Measurements from ENCODE around the gene RELA. TPM values are rescaled to one million over a fixed set of nuclear protein-coding genes. Genes with fewer than 3 reads are reported as not detected.

Gene RELA
- polyA plus RNA-seq (2011; rRNA removed) (27.6 and 46.2 TPM in 2 replicates), polyA minus RNA-seq (2011; rRNA and poly(A)+ RNA removed) (31.1 and 36.4 TPM in 2 replicates)

- H3K36me3 ChIP-seq (ENCODE audit: control insufficient read depth, insufficient read depth, low read length): peaks cover 28% of the 10 kb centered on the region
- DNase-seq (ENCODE audit: low read depth): peak; percentile 61
- peak within 1 kb of the TSS; percentile 54 for H3K4me3 ChIP-seq (ENCODE audit: low read depth, low read length)
- CTCF ChIA-PET: interaction anchor here (0.6 to 2.0 kb wide), 8 partner anchors 10 to 382 kb away, joined by 3 to 6 read pairs (median 4); partner anchors contain the start of genes FIBP, KAT5, RNASEH2C and SIPA1
- H3K27me3 ChIP-seq (ENCODE audit: control insufficient read depth, insufficient read depth, low read length): no peaks in the 10 kb centered on the region
- POLR2A ChIA-PET: interaction anchor here (0.6 to 1.4 kb wide), 2 partner anchors 170 to 227 kb away, joined by 3 to 7 read pairs; partner anchors contain the start of gene CCDC85B
- TF ChIP-seq, protein P1, sequence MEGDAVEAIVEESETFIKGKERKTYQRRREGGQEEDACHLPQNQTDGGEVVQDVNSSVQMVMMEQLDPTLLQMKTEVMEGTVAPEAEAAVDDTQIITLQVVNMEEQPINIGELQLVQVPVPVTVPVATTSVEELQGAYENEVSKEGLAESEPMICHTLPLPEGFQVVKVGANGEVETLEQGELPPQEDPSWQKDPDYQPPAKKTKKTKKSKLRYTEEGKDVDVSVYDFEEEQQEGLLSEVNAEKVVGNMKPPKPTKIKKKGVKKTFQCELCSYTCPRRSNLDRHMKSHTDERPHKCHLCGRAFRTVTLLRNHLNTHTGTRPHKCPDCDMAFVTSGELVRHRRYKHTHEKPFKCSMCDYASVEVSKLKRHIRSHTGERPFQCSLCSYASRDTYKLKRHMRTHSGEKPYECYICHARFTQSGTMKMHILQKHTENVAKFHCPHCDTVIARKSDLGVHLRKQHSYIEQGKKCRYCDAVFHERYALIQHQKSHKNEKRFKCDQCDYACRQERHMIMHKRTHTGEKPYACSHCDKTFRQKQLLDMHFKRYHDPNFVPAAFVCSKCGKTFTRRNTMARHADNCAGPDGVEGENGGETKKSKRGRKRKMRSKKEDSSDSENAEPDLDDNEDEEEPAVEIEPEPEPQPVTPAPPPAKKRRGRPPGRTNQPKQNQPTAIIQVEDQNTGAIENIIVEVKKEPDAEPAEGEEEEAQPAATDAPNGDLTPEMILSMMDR (IDR thresholded peaks at IDR 0.05; ENCODE audit: insufficient read depth, low read depth, low read length): no peak
These were observed at the start of gene RELA for GRCh38 chr11:65662799-65663638. TSS of gene RELA (minus strand) at chr11:65662916. CDS start at chr11:65662832, 84 bp downstream.

GRCh38 chr11:65711785-65712632, 49.3 kb upstream of the RELA start, which contains the start of gene KAT5:
TSS of gene KAT5 (plus strand) at chr11:65712252. CDS start at chr11:65712268, 16 bp downstream.
- DNase-seq (ENCODE audit: low read depth): peak; percentile 85
- ChIA-PET CTCF (interaction anchor here (0.7 to 5.8 kb wide), 58 partner anchors 8 to 338 kb away, joined by 3 to 50 read pairs (median 4); partner anchors contain the start of genes AP5B1, CCDC85B, FIBP and FOSL1), POLR2A (interaction anchor here (0.5 to 0.9 kb wide), 6 partner anchors 8 to 177 kb away, joined by 3 to 12 read pairs (median 3); partner anchors contain the start of gene RNASEH2C)
- TF ChIP-seq, protein P1 (IDR thresholded peaks at IDR 0.05; ENCODE audit: insufficient read depth, low read depth, low read length): peak; percentile 98
- H3K27me3 ChIP-seq (ENCODE audit: control insufficient read depth, insufficient read depth, low read length): no peaks in the 10 kb centered on the region
- H3K4me3 ChIP-seq (ENCODE audit: low read depth, low read length): peak within 1 kb of the TSS; percentile 71
- H3K36me3 ChIP-seq (ENCODE audit: control insufficient read depth, insufficient read depth, low read length): peaks cover 26% of the 10 kb centered on the region

GRCh38 chr11:65710421-65710820, 47.7 kb upstream of the RELA start:
- H3K4me3 ChIP-seq (ENCODE audit: low read depth, low read length): no peak overlapping the region
- DNase-seq (ENCODE audit: low read depth): no peak
- ChIA-PET CTCF (interaction anchor here (1.0 to 5.8 kb wide), 11 partner anchors 17 to 321 kb away, joined by 3 to 50 read pairs (median 7); partner anchors contain the start of genes AP5B1, CCDC85B and FIBP), POLR2A (no interaction called here)
- TF ChIP-seq, protein P1 (IDR thresholded peaks at IDR 0.05; ENCODE audit: insufficient read depth, low read depth, low read length): no peak
- no peaks in the 10 kb centered on the region for H3K27me3 ChIP-seq (ENCODE audit: control insufficient read depth, insufficient read depth, low read length)
- H3K36me3 ChIP-seq (ENCODE audit: control insufficient read depth, insufficient read depth, low read length): peaks cover 20% of the 10 kb centered on the region

DNA sequence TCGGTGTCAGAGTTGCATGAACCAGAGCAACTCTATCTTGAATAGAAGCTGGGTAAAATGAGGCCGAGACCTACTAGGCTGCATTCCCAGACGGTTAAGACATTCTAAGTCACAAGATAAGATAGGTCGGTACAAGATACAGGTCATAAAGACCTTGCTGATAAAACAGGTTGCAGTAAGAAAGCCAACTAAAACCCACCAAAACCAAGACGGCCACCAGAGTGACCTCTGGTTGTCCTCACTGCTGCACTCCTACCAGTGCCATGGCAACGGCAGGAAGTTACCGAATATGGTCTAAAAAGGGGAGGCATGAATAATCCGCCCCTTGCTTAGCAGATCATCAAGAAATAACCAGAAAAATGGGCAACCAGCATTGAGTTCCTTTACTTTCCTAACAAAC, 46.9 kb upstream of the RELA start:
- Histone ChIP-seq H3K36me3 (ENCODE audit: control insufficient read depth, insufficient read depth, low read length) (peaks cover 14% of the 10 kb centered on the region), H3K4me3 (ENCODE audit: low read depth, low read length) (no peak overlapping the region), H3K27me3 (ENCODE audit: control insufficient read depth, insufficient read depth, low read length) (no peaks in the 10 kb centered on the region)
- ChIA-PET CTCF (interaction anchor here (1.2 to 5.8 kb wide), 3 partner anchors 69 to 124 kb away, joined by 3 to 50 read pairs (median 9); partner anchors contain the start of genes AP5B1 and SNX32), POLR2A (no interaction called here)
- no peak for DNase-seq (ENCODE audit: low read depth)
- TF ChIP-seq, protein P1 (IDR thresholded peaks at IDR 0.05; ENCODE audit: insufficient read depth, low read depth, low read length): no peak

Data from BJ (cell line).